ENCODE measurements around the gene FBLN2.
"Not testable (repeated sequence)": the region's sequence is repeated elsewhere in the genome, so short reads cannot be mapped to it uniquely, and the experiment has no call there.

FBLN2 gene

DNA sequence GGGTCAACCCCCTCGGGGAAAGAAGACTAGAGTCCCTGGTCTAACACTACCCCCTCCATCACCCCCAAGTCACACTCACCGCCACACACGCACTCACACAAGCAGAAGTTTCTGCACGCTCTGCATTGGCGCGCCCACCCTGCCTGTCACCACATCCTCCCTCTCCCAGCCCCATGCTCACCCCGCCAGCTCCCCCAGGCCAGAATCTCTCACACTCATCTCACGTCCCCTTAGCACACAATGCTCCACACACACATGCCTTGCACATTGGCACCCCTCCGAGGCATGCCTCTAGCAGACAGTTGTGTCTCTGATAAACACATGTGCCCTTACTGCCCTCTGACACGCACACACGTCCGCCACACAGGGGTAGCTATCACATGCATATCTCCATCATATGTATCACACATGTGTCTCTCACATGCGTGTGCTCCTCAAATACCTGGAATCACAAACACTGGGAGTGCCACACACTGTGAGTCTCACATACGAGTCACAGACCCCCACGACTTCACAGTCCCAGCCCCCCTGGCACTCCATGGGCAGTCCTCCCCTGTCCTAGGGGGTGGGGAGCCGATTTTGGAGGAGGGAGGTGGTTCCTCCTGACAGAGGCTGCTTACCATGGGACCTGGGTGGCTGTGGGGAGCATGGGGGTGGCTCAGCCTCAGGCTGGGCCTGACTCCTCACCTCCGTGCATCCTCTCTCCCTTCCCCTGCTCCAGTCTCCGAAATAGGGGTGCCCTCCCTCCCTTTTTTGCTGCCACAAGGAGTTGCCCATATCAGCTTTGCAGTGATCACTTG lies 898 bp downstream of the FBLN2 start:
- DNase-seq (ENCODE audit: low read depth in 2 of 2), result no peak

DNA sequence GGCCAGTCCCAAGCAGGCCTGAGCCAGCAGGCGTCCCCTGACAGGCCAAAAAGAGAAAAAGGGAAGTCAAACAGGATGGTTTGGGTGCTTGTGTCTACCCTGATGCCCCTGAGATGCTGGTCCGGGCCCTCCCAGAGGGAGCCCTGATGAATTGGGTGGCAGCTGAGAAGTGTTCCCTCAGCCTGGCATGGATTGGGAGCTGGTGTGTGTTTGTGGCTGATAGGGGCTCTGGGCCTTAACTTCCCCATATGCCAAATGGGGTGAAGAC lies 1.4 kb downstream of the FBLN2 start:
- DNase-seq (ENCODE audit: low read depth in 2 of 2), result no peak

DNA sequence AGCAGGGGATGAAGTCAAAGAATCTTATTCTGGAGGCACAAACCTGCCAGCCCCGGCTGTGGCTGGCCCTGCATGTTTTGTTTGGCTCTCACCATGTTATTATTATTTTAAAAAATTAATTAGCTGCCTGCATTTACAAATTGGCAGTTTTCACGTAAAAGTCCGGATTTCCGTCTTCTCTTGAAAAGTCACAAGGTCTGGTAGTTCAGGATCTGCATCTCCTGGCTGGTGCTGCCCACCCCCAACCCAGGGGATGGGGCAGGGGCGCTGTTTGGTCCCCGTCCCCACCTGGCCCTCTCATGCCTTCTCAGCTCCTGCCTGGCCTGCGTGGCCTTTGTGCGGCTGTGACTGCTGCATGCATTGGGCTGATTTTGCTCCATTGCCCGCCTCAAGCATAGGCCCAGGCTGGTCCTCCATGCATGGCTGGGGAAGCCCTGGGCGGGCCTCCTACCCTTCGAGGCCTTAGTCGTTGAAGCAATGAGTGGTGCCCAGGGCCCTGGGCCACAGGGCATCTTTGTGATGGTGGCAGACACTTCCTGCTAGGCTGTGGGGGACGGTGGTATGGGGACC lies 2.0 kb downstream of the FBLN2 start:
- no peak for DNase-seq (ENCODE audit: low read depth in 2 of 2)

DNA sequence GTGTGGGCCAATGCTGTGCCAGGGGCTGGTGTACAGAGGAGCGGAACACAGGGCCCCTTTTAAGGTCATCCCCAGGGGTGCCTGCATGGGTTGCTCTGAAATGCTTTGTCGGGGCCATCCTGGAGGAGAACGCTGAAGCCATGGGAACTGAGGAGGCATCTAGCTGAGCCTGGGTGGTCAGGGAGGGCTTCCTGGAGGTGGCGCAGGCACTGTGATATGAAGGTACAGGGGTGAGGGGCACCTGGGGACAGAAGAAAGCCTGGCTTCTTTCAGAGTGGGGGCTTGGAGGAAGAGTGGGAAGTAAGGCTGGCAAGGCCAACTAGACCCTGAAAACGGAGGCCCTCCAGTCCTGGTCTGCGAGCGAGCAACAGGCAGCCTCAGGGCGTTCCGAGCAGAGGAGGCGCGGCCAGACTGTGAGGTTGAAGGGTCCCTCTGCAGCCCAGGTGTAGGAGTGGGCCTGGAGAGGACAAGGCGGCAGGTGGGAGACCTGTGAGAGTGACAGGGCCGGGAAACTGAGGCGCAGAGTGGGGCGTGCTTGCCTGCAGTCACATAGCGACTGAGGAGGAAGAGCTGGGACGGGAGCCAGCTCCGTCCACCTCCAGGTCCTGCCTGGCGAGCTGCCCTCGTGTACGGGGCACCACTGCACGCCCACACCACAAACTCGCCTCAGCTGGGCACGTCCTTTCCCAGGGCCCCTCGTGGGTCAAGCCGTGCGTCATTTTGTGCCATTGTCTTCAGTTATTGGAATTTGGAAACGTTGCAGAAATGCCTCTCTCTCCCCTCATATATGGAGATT lies 4.1 kb downstream of the FBLN2 start:
- no peak for DNase-seq (ENCODE audit: low read depth in 2 of 2)

GRCh38 chr3:13553686-13554085 lies 4.8 kb downstream of the FBLN2 start:
- DNase-seq (ENCODE audit: low read depth in 2 of 2), result no peak

DNA sequence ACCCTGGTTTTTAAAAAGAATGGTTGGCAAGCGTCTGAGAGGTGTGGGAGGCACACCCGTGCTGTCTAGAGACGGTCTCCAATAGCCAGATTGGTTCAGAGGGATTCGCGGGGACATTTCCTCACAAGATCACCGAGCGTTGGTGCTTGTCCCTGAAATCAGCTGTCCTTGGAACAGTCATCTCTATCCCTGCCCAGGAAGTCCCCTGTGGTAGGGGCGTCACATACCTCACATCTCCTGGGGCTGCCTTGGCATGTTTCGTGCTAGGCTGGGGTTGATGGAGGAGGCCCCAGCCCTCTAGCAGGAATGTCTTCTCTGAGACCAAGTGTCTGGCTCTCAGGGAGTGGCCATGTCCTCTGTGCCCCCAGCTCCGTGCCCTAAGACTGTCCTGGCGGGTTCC lies 6.8 kb downstream of the FBLN2 start:
- no peak for DNase-seq (ENCODE audit: low read depth in 2 of 2)

- no peak for DNase-seq (ENCODE audit: low read depth in 2 of 2)
These were observed 7.3 kb downstream of the FBLN2 start for GRCh38 chr3:13556207-13556606.

- DNase-seq (ENCODE audit: low read depth in 2 of 2), result no peak
These were observed 8.0 kb downstream of the FBLN2 start for GRCh38 chr3:13556917-13557316.

DNA sequence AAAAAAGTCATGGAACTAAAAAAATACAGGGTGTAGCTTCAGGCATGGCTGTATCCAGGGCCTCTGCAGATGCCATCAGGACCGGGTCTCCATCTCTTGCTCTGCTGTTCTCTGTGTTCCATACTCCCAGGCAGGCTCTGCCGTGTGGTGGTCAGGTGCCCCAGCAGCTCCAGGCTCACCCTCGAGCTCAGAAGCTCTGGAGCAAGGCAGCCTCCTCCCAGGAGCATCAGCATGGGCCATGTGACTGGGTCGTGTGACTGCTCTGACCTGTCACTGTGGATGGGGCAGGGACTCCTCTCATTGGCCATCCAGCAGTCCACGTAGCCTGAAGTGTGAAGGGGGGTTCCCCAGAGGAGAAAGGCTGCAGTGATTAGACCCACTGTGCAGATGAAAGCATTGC lies 8.5 kb downstream of the FBLN2 start:
- no peak for DNase-seq (ENCODE audit: low read depth in 2 of 2)

DNA sequence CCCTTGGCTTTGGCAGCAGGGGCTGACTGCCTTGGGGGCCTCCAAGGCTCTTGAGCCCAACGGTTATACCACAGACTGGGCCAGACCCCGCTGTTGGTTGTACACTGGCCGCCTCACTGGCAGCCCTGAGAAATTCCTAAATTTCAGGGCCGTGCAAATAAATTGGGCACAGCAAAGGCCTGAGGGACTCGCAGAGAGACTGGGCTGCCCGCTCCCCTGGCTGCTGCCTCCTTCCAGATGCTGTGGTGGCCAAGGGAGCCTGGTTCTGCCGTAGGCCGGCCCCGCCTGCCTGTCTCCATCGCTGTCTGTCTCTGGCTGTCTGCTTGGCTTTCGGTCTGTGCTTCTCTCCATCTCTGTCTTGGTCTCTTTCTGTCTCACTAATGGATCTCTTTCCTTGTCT lies 9.0 kb downstream of the FBLN2 start:
- DNase-seq (ENCODE audit: low read depth in 2 of 2), result no peak

GRCh38 chr3:13558651-13559050 lies 9.7 kb downstream of the FBLN2 start:
- no peak for DNase-seq (ENCODE audit: low read depth in 2 of 2)

GRCh38 chr3:13559764-13560525 lies 11.0 kb downstream of the FBLN2 start:
- DNase-seq (ENCODE audit: low read depth in 2 of 2), result no peak

DNA sequence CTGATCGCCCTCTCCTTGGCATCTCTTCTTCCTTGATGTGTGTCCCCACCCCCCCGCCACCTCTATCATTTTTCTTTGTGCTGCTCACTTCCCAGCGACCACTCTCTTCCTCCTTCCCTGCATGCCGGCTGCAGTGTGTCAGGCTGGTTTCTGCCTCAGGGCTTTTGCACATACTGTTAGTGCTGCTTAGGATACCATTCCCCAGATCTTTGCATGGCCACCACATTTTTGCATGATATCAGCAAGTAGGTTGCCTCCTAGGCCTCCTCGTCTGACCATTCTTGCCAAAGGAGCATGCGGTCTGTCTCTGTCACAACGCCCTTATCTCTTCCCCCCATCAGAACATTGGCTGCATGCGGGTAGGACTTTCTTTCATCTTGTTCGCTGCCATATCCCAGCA lies 12.5 kb downstream of the FBLN2 start:
- no peak for DNase-seq (ENCODE audit: low read depth in 2 of 2)

DNA sequence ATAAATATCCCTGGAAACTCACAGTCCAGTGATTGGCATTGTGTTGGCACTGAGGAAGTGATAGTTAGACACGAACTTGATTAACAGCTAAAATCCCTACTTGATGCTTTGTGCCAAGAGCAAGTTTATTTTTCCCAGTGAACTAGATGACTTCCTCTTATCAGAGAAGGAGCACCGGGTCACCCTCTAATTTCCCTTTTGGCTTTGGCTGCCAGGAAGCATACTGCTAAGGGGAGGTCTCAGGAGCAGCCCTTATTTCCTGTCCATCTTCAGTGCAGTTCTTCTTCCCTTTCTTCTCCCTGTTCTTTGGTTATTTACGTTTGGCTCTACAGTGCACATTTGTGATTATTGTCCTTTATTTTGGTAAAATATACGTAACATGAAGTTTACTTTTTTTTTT lies 13.0 kb downstream of the FBLN2 start:
- no peak for DNase-seq (ENCODE audit: low read depth in 2 of 2)

GRCh38 chr3:13562421-13562820 lies 13.5 kb downstream of the FBLN2 start:
- not testable (repeated sequence) for DNase-seq (ENCODE audit: low read depth in 2 of 2)

GRCh38 chr3:13563321-13563720 lies 14.4 kb downstream of the FBLN2 start:
- no peak for DNase-seq (ENCODE audit: low read depth in 2 of 2)

GRCh38 chr3:13563911-13564310 lies 15.0 kb downstream of the FBLN2 start:
- no peak for DNase-seq (ENCODE audit: low read depth in 2 of 2)

DNA sequence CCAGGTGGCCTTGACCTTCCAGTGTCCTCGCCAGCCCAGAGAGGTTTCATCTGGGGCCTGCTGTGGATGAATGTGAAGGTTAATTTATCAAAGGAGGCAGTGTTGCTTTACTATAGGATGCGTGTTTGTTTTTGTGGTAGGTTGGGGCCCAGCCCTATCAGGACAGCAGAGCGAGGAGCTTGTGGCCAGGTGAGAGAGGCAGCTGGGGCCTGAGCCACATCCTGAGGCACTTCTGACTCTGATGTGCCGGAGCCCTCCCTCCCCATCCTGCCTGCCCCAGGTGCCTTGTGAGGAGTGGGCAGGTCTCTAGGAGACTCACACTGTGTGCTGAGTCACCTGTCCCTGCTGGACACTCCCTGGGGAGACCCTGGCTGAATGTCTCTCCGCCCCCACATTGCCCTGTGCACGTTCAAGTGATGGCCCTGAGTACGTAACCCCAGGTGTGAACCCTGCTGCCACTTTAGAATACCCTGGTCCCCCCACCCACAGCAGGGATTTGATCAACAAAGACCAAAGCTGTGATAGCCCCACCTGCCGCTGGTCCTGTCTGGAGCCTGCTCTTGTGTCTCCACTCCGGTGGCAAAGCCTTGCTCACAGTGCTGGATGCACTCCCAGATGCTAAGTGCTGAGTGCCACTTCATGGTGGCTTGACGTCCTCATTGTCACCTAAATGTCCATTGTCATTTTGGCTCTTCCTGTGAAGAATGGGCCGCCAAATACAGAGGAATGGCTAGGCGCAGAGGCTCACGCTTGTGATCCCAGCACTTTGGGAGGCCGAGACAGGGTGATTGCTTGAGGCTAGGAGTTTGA lies 16.0 kb downstream of the FBLN2 start:
- no peak for DNase-seq (ENCODE audit: low read depth in 2 of 2)

- DNase-seq (ENCODE audit: low read depth in 2 of 2), result no peak
These were observed 16.9 kb downstream of the FBLN2 start for GRCh38 chr3:13565581-13566452.

- no peak for DNase-seq (ENCODE audit: low read depth in 2 of 2)
These were observed 17.5 kb downstream of the FBLN2 start for GRCh38 chr3:13566453-13566748.
